ENCODE results near the gene GPR61. TPM values are rescaled to one million over a fixed set of nuclear protein-coding genes. Genes with fewer than 3 reads are reported as not detected.

Gene GPR61
- total RNA-seq, 1 donor from 2014 or later: 0.08 TPM

DNA sequence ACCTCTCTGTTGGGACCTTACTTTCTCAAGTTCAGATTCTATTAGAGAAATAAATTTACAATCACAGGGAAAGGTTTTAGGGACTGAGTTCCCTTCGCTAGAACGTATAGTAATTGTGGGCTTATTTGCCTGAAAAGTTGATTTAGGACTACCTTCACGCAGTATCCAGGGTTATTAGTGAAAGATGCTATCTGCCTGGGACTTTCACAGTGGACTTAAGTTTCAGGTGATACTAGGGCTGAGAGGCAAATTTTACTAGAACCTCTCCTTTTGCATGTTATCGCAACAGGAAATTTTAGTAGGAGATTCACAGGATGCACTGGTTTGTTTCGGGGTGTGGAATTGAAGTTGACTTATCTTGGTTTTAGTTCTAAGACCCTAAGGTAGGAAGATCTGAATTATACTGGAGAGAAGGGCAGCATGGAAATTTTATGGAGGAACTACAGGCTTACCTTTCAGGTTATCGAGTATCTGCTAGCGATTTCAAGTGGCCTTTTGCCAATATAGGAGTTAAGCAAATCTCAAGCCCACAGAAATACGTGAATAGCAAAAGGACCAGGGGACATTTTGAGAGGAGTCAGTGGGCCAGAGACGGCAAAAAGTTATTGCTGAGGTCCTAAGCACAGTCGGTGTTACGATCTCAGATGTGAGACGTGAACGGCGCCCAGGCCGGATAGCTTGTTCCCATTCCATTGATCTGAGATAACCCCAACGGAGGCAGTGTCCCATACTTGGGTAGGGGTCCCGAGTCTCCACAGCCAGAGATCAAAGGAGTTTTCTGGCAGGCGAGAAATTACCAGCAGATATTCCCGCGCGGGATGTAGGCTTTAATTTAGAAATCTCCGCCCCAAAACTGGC, 8.0 kb downstream of the GPR61 start:
- Histone ChIP-seq H3K9me3 (replicated peaks) (no peaks in the 10 kb centered on the region), H3K27me3 (ENCODE audit: low read depth) (no peaks in the 10 kb centered on the region), H3K27ac (replicated peaks) (peak overlapping the region; percentile 93), H3K36me3 (no peaks in the 10 kb centered on the region), H3K4me3 (peak overlapping the region; percentile 91), H3K4me1 (peaks cover 61% of the 10 kb centered on the region)
- no peak for TF ChIP-seq CTCF (IDR thresholded peaks at IDR 0.05; ENCODE audit: borderline replicate concordance)
- no peak for DNase-seq
- intact Hi-C loops (cut with micrococcal nuclease): loop anchor here (5.0 to 10.0 kb wide), 3 partner anchors 85 to 437 kb away; partner anchors contain the start of gene AHCYL1

- Histone ChIP-seq H3K4me1 (peaks cover 70% of the 10 kb centered on the region), H3K27me3 (ENCODE audit: low read depth) (no peaks in the 10 kb centered on the region), H3K9me3 (replicated peaks) (no peaks in the 10 kb centered on the region), H3K4me3 (peak within 1 kb of the TSS; percentile 91), H3K36me3 (no peaks in the 10 kb centered on the region), H3K27ac (replicated peaks) (peak within 1 kb of the TSS; percentile 93)
- peak; percentile 96 for DNase-seq
- no peak for TF ChIP-seq CTCF (IDR thresholded peaks at IDR 0.05; ENCODE audit: borderline replicate concordance)
- intact Hi-C loops (cut with micrococcal nuclease): loop anchor here (5.0 to 10.0 kb wide), 3 partner anchors 84 to 436 kb away; partner anchors contain the start of gene AHCYL1
These were observed 8.9 kb downstream of the GPR61 start, which contains the start of gene GNAI3 for GRCh38 chr1:109548321-109549267. Gene GNAI3, plus strand, starts transcription at chr1:109548615. Its CDS starts 106 bp downstream, at chr1:109548721.

GRCh38 chr1:109556563-109556962, 16.9 kb downstream of the GPR61 start:
- intact Hi-C loops (cut with micrococcal nuclease): no loop called here
- peak overlapping the region; percentile 33 for H3K27ac ChIP-seq (replicated peaks)
- peaks cover 80% of the 10 kb centered on the region for H3K4me1 ChIP-seq
- H3K9me3 ChIP-seq (replicated peaks): no peaks in the 10 kb centered on the region
- TF ChIP-seq CTCF (IDR thresholded peaks at IDR 0.05; ENCODE audit: borderline replicate concordance): no peak
- DNase-seq: no peak
- no peak overlapping the region for H3K4me3 ChIP-seq
- H3K36me3 ChIP-seq: no peaks in the 10 kb centered on the region
- H3K27me3 ChIP-seq (ENCODE audit: low read depth): no peaks in the 10 kb centered on the region

GRCh38 chr1:109557520-109557919, 17.8 kb downstream of the GPR61 start:
- no peak for TF ChIP-seq CTCF (IDR thresholded peaks at IDR 0.05; ENCODE audit: borderline replicate concordance)
- DNase-seq: no peak
- intact Hi-C loops (cut with micrococcal nuclease): no loop called here
- Histone ChIP-seq H3K27me3 (ENCODE audit: low read depth) (no peaks in the 10 kb centered on the region), H3K9me3 (replicated peaks) (no peaks in the 10 kb centered on the region), H3K36me3 (no peaks in the 10 kb centered on the region), H3K4me1 (peaks cover 80% of the 10 kb centered on the region), H3K27ac (replicated peaks) (no peak overlapping the region), H3K4me3 (no peak overlapping the region)

DNA sequence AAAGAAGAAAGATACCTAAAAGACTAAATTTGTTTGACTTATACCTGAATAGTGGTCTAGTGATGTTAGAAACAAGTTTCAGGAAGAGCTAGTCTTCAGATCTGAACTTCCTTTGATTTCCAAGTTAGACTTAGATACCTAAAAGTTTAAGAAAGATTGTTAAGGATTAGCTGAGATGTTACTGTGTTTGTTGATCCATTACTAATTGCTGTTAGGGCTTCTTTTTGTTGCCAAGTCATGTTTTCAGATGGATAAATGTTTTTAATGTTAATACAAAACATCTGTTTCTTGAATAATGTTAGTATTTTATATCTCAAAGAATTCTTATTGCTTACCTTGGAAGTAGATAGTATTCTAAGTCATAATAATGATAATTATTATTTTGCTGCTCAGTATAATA, 20.3 kb downstream of the GPR61 start:
- no peak for TF ChIP-seq CTCF (IDR thresholded peaks at IDR 0.05; ENCODE audit: borderline replicate concordance)
- H3K27ac ChIP-seq (replicated peaks): no peak overlapping the region
- intact Hi-C loops (cut with micrococcal nuclease): no loop called here

More for the DNA sequence above, 20.3 kb downstream of the GPR61 start:
- H3K27me3 ChIP-seq (ENCODE audit: low read depth): no peaks in the 10 kb centered on the region
- no peaks in the 10 kb centered on the region for H3K9me3 ChIP-seq (replicated peaks)
- DNase-seq: no peak
- H3K36me3 ChIP-seq: no peaks in the 10 kb centered on the region
- no peak overlapping the region for H3K4me3 ChIP-seq
- H3K4me1 ChIP-seq: peaks cover 89% of the 10 kb centered on the region
